HG02973 (cell line): ENCODE data around the gene OR6C70.

Source experiments
- ATAC-seq: cut with Tn5 transposase; IDR thresholded peaks from one replicate; pipeline ENCODE4 v1.9.1; 2021; ENCODE audit warnings: moderate library complexity; ENCODE audit not compliant: unreplicated experiment

Gene OR6C70

DNA sequence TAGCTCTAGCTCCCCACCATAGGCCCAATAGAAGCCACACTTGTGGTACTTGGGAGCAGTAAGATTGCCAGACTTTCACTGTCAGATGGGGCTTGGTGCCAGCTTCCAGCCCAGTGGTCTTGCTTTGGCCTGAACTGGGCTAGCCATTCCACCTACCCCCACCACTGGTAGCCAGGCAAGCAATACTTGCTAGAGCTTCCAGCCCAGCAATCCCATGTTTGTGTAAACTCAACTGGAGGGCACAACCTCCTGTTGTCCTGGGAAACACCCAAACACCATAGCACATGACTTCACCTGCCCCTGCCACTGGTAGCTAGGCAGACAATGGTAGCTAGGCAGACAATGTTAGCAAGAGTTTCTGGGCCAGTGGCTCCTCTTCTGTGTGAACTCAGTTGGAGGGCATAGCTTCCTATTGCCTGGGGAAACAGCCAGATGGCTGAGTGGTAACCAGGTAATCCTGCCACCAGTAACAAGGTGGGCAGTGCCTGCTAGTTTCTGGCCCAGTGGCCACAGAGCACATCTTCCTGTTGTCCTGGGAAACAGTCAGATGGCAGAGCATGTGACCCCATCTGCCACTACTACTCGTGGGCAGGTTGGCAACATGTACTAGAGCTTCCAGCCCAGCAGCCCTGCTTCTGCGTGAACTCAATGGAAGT, 49.5 kb downstream of the OR6C70 start:
- ATAC-seq, result no peak
